IPS DF 6.9 (cell line): ENCODE data around the gene PSKH1.

Source experiments
- DNase-seq: peaks from one replicate; pipeline ENCODE4 v3.0.0-alpha.2; 2013; ENCODE audit warnings: low read depth, low spot score
- H3K27ac ChIP-seq: one replicate; pipeline ENCODE4 v1.5.1; 2013; ENCODE audit warnings: low read length, control low read depth
- H3K27me3 ChIP-seq: 2 replicates; pipeline ENCODE4 v1.6.1; 2013; ENCODE audit warnings: mild to moderate bottlenecking, low read length; ENCODE audit not compliant: control insufficient read depth, insufficient read depth
- H3K36me3 ChIP-seq: 2 replicates; pipeline ENCODE4 v1.6.1; 2013; ENCODE audit warnings: low read length; ENCODE audit not compliant: control insufficient read depth, insufficient read depth
- H3K4me1 ChIP-seq: 2 replicates; pipeline ENCODE4 v1.6.1; 2013; ENCODE audit warnings: low read length; ENCODE audit not compliant: control insufficient read depth, insufficient read depth
- H3K4me3 ChIP-seq: 2 replicates; pipeline ENCODE4 v1.5.1; 2013; ENCODE audit warnings: mild to moderate bottlenecking, low read length
- H3K9me3 ChIP-seq: 2 replicates; pipeline ENCODE4 v1.6.1; 2013; ENCODE audit warnings: low read length, inconsistent platforms; ENCODE audit not compliant: control insufficient read depth, insufficient read depth
- WGBS: extraction: QIAGEN DNeasy Blood & Tissue Kit; methylation state at CpG from one replicate; pipeline ENCODE4 v1.1.7; 2013; ENCODE audit warnings: mixed read lengths, missing lambda C conversion rate; ENCODE audit not compliant: insufficient read length, insufficient coverage; 5-methylcytosine and 5-hydroxymethylcytosine counted together

Gene PSKH1

GRCh38 chr16:67885976-67886375 lies 7.1 kb upstream of the PSKH1 start:
- Histone ChIP-seq H3K27me3 (no peaks in the 10 kb centered on the region), H3K36me3 (peaks cover 17% of the 10 kb centered on the region), H3K27ac (no peak overlapping the region), H3K4me1 (peaks cover 5% of the 10 kb centered on the region), H3K4me3 (no peak overlapping the region), H3K9me3 (no peaks in the 10 kb centered on the region)
- WGBS = no CpG with 5 or more reads among the region's 19 CpGs
- DNase-seq = no peak

- no peak overlapping the region for H3K27ac ChIP-seq
- no peak for DNase-seq
- whole genome bisulfite sequencing = no CpG with 5 or more reads among the region's 5 CpGs
- no peak overlapping the region for H3K4me3 ChIP-seq
- peaks cover 5% of the 10 kb centered on the region for H3K4me1 ChIP-seq
- peaks cover 13% of the 10 kb centered on the region for H3K36me3 ChIP-seq
- no peaks in the 10 kb centered on the region for H3K27me3 ChIP-seq
- no peaks in the 10 kb centered on the region for H3K9me3 ChIP-seq
Observed at GRCh38 chr16:67886387-67886786, 6.7 kb upstream of the PSKH1 start.

GRCh38 chr16:67888331-67888730 lies 4.7 kb upstream of the PSKH1 start:
- no peak for DNase-seq
- H3K9me3 ChIP-seq = no peaks in the 10 kb centered on the region
- no CpG with 5 or more reads among the region's 3 CpGs for WGBS

GRCh38 chr16:67892375-67892774 lies 679 bp upstream of the PSKH1 start:
- no peaks in the 10 kb centered on the region for H3K36me3 ChIP-seq
- no peak overlapping the region for H3K27ac ChIP-seq
- no CpG with 5 or more reads among the region's 5 CpGs for WGBS
- no peaks in the 10 kb centered on the region for H3K4me1 ChIP-seq
- H3K4me3 ChIP-seq = peak overlapping the region; percentile 22; the same call in 1 of the 2 replicates
- H3K27me3 ChIP-seq = no peaks in the 10 kb centered on the region
- DNase-seq = no peak
- H3K9me3 ChIP-seq = no peaks in the 10 kb centered on the region

More at GRCh38 chr16:67888331-67888730, 4.7 kb upstream of the PSKH1 start:
- Histone ChIP-seq H3K36me3 (no peaks in the 10 kb centered on the region), H3K4me3 (no peak overlapping the region), H3K27ac (no peak overlapping the region), H3K27me3 (no peaks in the 10 kb centered on the region), H3K4me1 (peaks cover 5% of the 10 kb centered on the region)

GRCh38 chr16:67893743-67894399 lies 817 bp downstream of the PSKH1 start:
- Histone ChIP-seq H3K36me3 (no peaks in the 10 kb centered on the region), H3K4me3 (peak overlapping the region; percentile 94), H3K27ac (no peak overlapping the region), H3K4me1 (no peaks in the 10 kb centered on the region), H3K9me3 (no peaks in the 10 kb centered on the region), H3K27me3 (no peaks in the 10 kb centered on the region)
- WGBS = no CpG with 5 or more reads among the region's 14 CpGs
- no peak for DNase-seq

- no CpG with 5 or more reads among the region's 3 CpGs for WGBS
- no peak for DNase-seq
- H3K27me3 ChIP-seq = no peaks in the 10 kb centered on the region
- H3K27ac ChIP-seq = no peak overlapping the region
- no peaks in the 10 kb centered on the region for H3K4me1 ChIP-seq
- no peaks in the 10 kb centered on the region for H3K9me3 ChIP-seq
- H3K4me3 ChIP-seq = no peak overlapping the region
- no peaks in the 10 kb centered on the region for H3K36me3 ChIP-seq
Observed at GRCh38 chr16:67897231-67897630, 4.2 kb downstream of the PSKH1 start.

GRCh38 chr16:67901734-67902133 lies 8.7 kb downstream of the PSKH1 start:
- no CpG with 5 or more reads among the region's 5 CpGs for WGBS
- Histone ChIP-seq H3K27me3 (no peaks in the 10 kb centered on the region), H3K4me1 (no peaks in the 10 kb centered on the region), H3K9me3 (no peaks in the 10 kb centered on the region), H3K27ac (no peak overlapping the region), H3K4me3 (no peak overlapping the region), H3K36me3 (no peaks in the 10 kb centered on the region)
- no peak for DNase-seq

- no CpG with 5 or more reads among the region's 4 CpGs for WGBS
- no peak overlapping the region for H3K27ac ChIP-seq
- no peaks in the 10 kb centered on the region for H3K27me3 ChIP-seq
- no peak for DNase-seq
- no peaks in the 10 kb centered on the region for H3K36me3 ChIP-seq
- no peaks in the 10 kb centered on the region for H3K4me1 ChIP-seq
- no peak overlapping the region for H3K4me3 ChIP-seq
- no peaks in the 10 kb centered on the region for H3K9me3 ChIP-seq
Observed at GRCh38 chr16:67902831-67903230, 9.8 kb downstream of the PSKH1 start.

GRCh38 chr16:67907397-67908180 lies 14.5 kb downstream of the PSKH1 start:
- DNase-seq = no peak
- H3K9me3 ChIP-seq = no peaks in the 10 kb centered on the region
- H3K4me1 ChIP-seq = no peaks in the 10 kb centered on the region
- 0 out of 2 replicates have a peak, but pooled peaks cover 4% of the 10 kb centered on the region for H3K36me3 ChIP-seq
- no CpG with 5 or more reads among the region's 11 CpGs for WGBS
- H3K4me3 ChIP-seq = no peak overlapping the region
- H3K27me3 ChIP-seq = no peaks in the 10 kb centered on the region
- no peak overlapping the region for H3K27ac ChIP-seq

GRCh38 chr16:67909056-67909742 lies 16.1 kb downstream of the PSKH1 start:
- Histone ChIP-seq H3K27ac (no peak overlapping the region), H3K36me3 (0 out of 2 replicates have a peak, but pooled peaks cover 4% of the 10 kb centered on the region), H3K27me3 (no peaks in the 10 kb centered on the region), H3K9me3 (no peaks in the 10 kb centered on the region), H3K4me1 (no peaks in the 10 kb centered on the region), H3K4me3 (no peak overlapping the region)
- DNase-seq = no peak
- WGBS = no CpG with 5 or more reads among the region's 36 CpGs
